SJSA1 (cell line): ENCODE measurements around the gene NRROS. TPM values are rescaled to one million over a fixed set of nuclear protein-coding genes. Genes with fewer than 3 reads are reported as not detected.

Experiments
- DNase-seq, 2 experiments: peaks; one replicate each; pipeline ENCODE4 v3.0.0-alpha.2; 2015 to 2020; ENCODE audit warnings: low spot score in 2 of 2, low read depth in 1 of 2
- H3K27ac ChIP-seq: fragments of 250-450 bp; sonication (Bioruptor Pico); 2 replicates; pipeline ENCODE4 v1.5.1; 2020; ENCODE audit warnings: mild to moderate bottlenecking, moderate library complexity
- H3K27me3 ChIP-seq: fragments of 250-450 bp; sonication (Bioruptor Pico); replicated peaks from 2 replicates; pipeline ENCODE4 v1.5.1; 2020; ENCODE audit warnings: mild to moderate bottlenecking, moderate library complexity
- H3K36me3 ChIP-seq: fragments of 250-450 bp; sonication (Bioruptor Pico); 2 replicates; pipeline ENCODE4 v1.5.1; 2020; ENCODE audit warnings: mild to moderate bottlenecking
- H3K4me1 ChIP-seq: fragments of 250-450 bp; sonication (Bioruptor Pico); replicated peaks from 2 replicates; pipeline ENCODE4 v1.6.1; 2021; ENCODE audit warnings: mild to moderate bottlenecking
- H3K4me3 ChIP-seq: fragments of 250-450 bp; sonication (Bioruptor Pico); 2 replicates; pipeline ENCODE4 v1.5.1; 2020; ENCODE audit warnings: mild to moderate bottlenecking
- H3K9me3 ChIP-seq: fragments of 250-450 bp; sonication (Bioruptor Pico); replicated peaks from 2 replicates; pipeline ENCODE4 v1.5.1; 2020; ENCODE audit warnings: mild to moderate bottlenecking
- total RNA-seq: library from RNA; depleted of rRNA; stranded (reverse); fragments of >200 nt; shearing (Covaris generic); gene quantifications from 2 replicates; pipeline ENCODE4 v1.2.3, GENCODE V29; 2014; rRNA removed

The NRROS gene
- total RNA-seq, 1 experiment from 2014 or later = 0.11 TPM

- H3K27ac ChIP-seq = no peak overlapping the region
- no peak for DNase-seq
- H3K9me3 ChIP-seq = no peaks in the 10 kb centered on the region
- H3K27me3 ChIP-seq = no peaks in the 10 kb centered on the region
- H3K4me1 ChIP-seq = no peaks in the 10 kb centered on the region
- no peaks in the 10 kb centered on the region for H3K36me3 ChIP-seq
- H3K4me3 ChIP-seq = no peak overlapping the region
Observed at GRCh38 chr3:196691386-196691785, 51.9 kb downstream of the NRROS start.

GRCh38 chr3:196694202-196694638, 54.7 kb downstream of the NRROS start:
- Histone ChIP-seq H3K27me3 (no peaks in the 10 kb centered on the region), H3K4me3 (no peak overlapping the region), H3K27ac (no peak overlapping the region), H3K9me3 (no peaks in the 10 kb centered on the region), H3K36me3 (no peaks in the 10 kb centered on the region), H3K4me1 (no peaks in the 10 kb centered on the region)
- no peak for DNase-seq

GRCh38 chr3:196694941-196695848, 55.7 kb downstream of the NRROS start:
- H3K36me3 ChIP-seq = no peaks in the 10 kb centered on the region
- no peak for DNase-seq
- H3K4me1 ChIP-seq = no peaks in the 10 kb centered on the region
- no peaks in the 10 kb centered on the region for H3K27me3 ChIP-seq
- H3K9me3 ChIP-seq = no peaks in the 10 kb centered on the region
- H3K27ac ChIP-seq = no peak overlapping the region
- no peak overlapping the region for H3K4me3 ChIP-seq

GRCh38 chr3:196695849-196696226, 56.3 kb downstream of the NRROS start:
- no peaks in the 10 kb centered on the region for H3K4me1 ChIP-seq
- DNase-seq = no peak
- H3K27me3 ChIP-seq = no peaks in the 10 kb centered on the region
- no peak overlapping the region for H3K4me3 ChIP-seq
- H3K9me3 ChIP-seq = no peaks in the 10 kb centered on the region
- no peaks in the 10 kb centered on the region for H3K36me3 ChIP-seq
- H3K27ac ChIP-seq = no peak overlapping the region

GRCh38 chr3:196697270-196697669, 57.8 kb downstream of the NRROS start:
- Histone ChIP-seq H3K4me1 (no peaks in the 10 kb centered on the region), H3K4me3 (no peak overlapping the region), H3K27me3 (no peaks in the 10 kb centered on the region), H3K27ac (no peak overlapping the region), H3K9me3 (no peaks in the 10 kb centered on the region), H3K36me3 (no peaks in the 10 kb centered on the region)
- DNase-seq = no peak

- Histone ChIP-seq H3K4me1 (no peaks in the 10 kb centered on the region), H3K4me3 (no peak overlapping the region), H3K27me3 (no peaks in the 10 kb centered on the region), H3K36me3 (no peaks in the 10 kb centered on the region), H3K9me3 (no peaks in the 10 kb centered on the region), H3K27ac (no peak overlapping the region)
- DNase-seq = no peak
Observed at GRCh38 chr3:196699749-196700148, 60.3 kb downstream of the NRROS start.

- H3K9me3 ChIP-seq = no peaks in the 10 kb centered on the region
- DNase-seq = no peak
- H3K27ac ChIP-seq = no peak overlapping the region
- H3K4me3 ChIP-seq = no peak overlapping the region
- no peaks in the 10 kb centered on the region for H3K27me3 ChIP-seq
- H3K36me3 ChIP-seq = no peaks in the 10 kb centered on the region
- H3K4me1 ChIP-seq = no peaks in the 10 kb centered on the region
Observed at GRCh38 chr3:196700801-196701200, 61.3 kb downstream of the NRROS start.

GRCh38 chr3:196706327-196706726, 66.8 kb downstream of the NRROS start:
- Histone ChIP-seq H3K9me3 (no peaks in the 10 kb centered on the region), H3K4me3 (no peak overlapping the region), H3K27ac (no peak overlapping the region), H3K4me1 (peaks cover under 1% of the 10 kb centered on the region), H3K27me3 (no peaks in the 10 kb centered on the region), H3K36me3 (no peaks in the 10 kb centered on the region)
- no peak for DNase-seq

GRCh38 chr3:196706731-196707130, 67.2 kb downstream of the NRROS start:
- Histone ChIP-seq H3K4me1 (peaks cover 5% of the 10 kb centered on the region), H3K4me3 (no peak overlapping the region), H3K36me3 (no peaks in the 10 kb centered on the region; the same call in 1 of the 2 replicates), H3K9me3 (no peaks in the 10 kb centered on the region), H3K27me3 (no peaks in the 10 kb centered on the region), H3K27ac (no peak overlapping the region)
- no peak for DNase-seq

GRCh38 chr3:196707566-196707965, 68.1 kb downstream of the NRROS start:
- no peaks in the 10 kb centered on the region for H3K9me3 ChIP-seq
- DNase-seq = no peak
- no peaks in the 10 kb centered on the region for H3K27me3 ChIP-seq
- no peak overlapping the region for H3K27ac ChIP-seq
- peaks cover 6% of the 10 kb centered on the region for H3K4me1 ChIP-seq
- no peak overlapping the region for H3K4me3 ChIP-seq
- peaks cover 8% of the 10 kb centered on the region for H3K36me3 ChIP-seq

GRCh38 chr3:196708467-196708866, 69.0 kb downstream of the NRROS start:
- DNase-seq = no peak
- H3K27me3 ChIP-seq = no peaks in the 10 kb centered on the region
- H3K4me3 ChIP-seq = no peak overlapping the region
- H3K36me3 ChIP-seq = peaks cover 9% of the 10 kb centered on the region
- peaks cover 6% of the 10 kb centered on the region for H3K4me1 ChIP-seq
- H3K9me3 ChIP-seq = no peaks in the 10 kb centered on the region
- no peak overlapping the region for H3K27ac ChIP-seq

Other genes starting within 250 kb of the NRROS start
- 9.2 and 11.2 TPM in 2 replicates for gene UBXN7, start 207.3 kb upstream of the NRROS start, total RNA-seq
- 11.9 and 17.1 TPM in 2 replicates for gene RNF168, start 135.9 kb upstream of the NRROS start, total RNA-seq
- not detected in 2 replicates for gene SMCO1, start 124.3 kb upstream of the NRROS start, total RNA-seq
- 9.3 and 12.7 TPM in 2 replicates for gene WDR53, start 71.1 kb upstream of the NRROS start, total RNA-seq
- 18.3 and 20.4 TPM in 2 replicates for gene FBXO45, start 71.0 kb upstream of the NRROS start, total RNA-seq
- 2.0 and 2.5 TPM in 2 replicates for gene CEP19, start 72.6 kb downstream of the NRROS start, total RNA-seq
- gene PIGX, start 72.7 kb downstream of the NRROS start, total RNA-seq = 32.7 and 63.1 TPM in 2 replicates
- 19.5 and 22.4 TPM in 2 replicates for gene PAK2, start 100.2 kb downstream of the NRROS start, total RNA-seq
- 35.6 and 43.0 TPM in 2 replicates for gene SENP5, start 228.2 kb downstream of the NRROS start, total RNA-seq